K562 (cell line): Measurements from ENCODE around the gene NSMF. TPM values are rescaled to one million over a fixed set of nuclear protein-coding genes. Genes with fewer than 3 reads are reported as not detected.
A peak's percentile ranks its signal among the peaks of the same experiment; 100 is the strongest.

Experiments
- ATAC-seq: fragments of 200-7000 bp; cut with Tn5 transposase; 3 replicates; pipeline ENCODE4 v1.9.1; 2020; ENCODE audit warnings: moderate library complexity
- BruUV-seq: library from RNA; stranded (reverse); fragments of 400-500 nt; replicated peaks from 2 replicates; lab custom pipeline; 2021; lab: Mats Ljungman, UMichigan
- CTCF ChIA-PET: fragments of 300-600 bp; formaldehyde crosslinking; extraction: SDS; loops from one replicate; lab custom pipeline; 2021; ENCODE audit warnings: low intra/inter-chr PET ratio; lab: Yijun Ruan, JAX
- POLR2A ChIA-PET: fragments of 300-600, 350-650 bp; sonication (Branson Sonifier 250); formaldehyde crosslinking; extraction: SDS; loops from one replicate; lab custom pipeline; 2021; ENCODE audit warnings: antibody characterized with exemption, inconsistent platforms; lab: Yijun Ruan, JAX
- DNase-seq, 4 experiments: peaks; one replicate each; pipeline versions ENCODE4 v3.0.0 to v3.0.0-alpha.2; 2011 to 2018; ENCODE audit warnings: low spot score in 3 of 4, mixed read lengths in 3 of 4; ENCODE audit errors: extremely low read depth in 1 of 4
- FAIRE-seq: peaks from 2 replicates; lab custom pipeline; 2011; peaks lifted over from hg19 to GRCh38; lab: Jason Lieb, UNC
- H2AFZ ChIP-seq: 2 replicates; pipeline ENCODE4 v1.6.0; 2011; ENCODE audit warnings: low read depth, low read length, control low read depth, inconsistent platforms
- H3K27ac ChIP-seq: fragments of 200-600 bp; 3 replicates; pipeline ENCODE4 v1.8.0; 2011; ENCODE audit warnings: low read depth, mild to moderate bottlenecking, control low read depth, inconsistent platforms, low read length, moderate library complexity, mixed read lengths; ENCODE audit errors: extremely low read depth
- H3K27me3 ChIP-seq, 2 experiments: fragments of 300-600 bp in 1 of 2; 2 replicates in 1 of 2; 3 replicates in 1 of 2; pipeline versions ENCODE4 v1.6.0 to v1.8.0; 2011; ENCODE audit warnings: inconsistent platforms in 2 of 2, low read length in 2 of 2, mild to moderate bottlenecking in 1 of 2, mixed read lengths in 1 of 2, moderate library complexity in 1 of 2; ENCODE audit not compliant: control insufficient read depth in 2 of 2, insufficient read depth in 2 of 2
- H3K36me3 ChIP-seq: fragments of 300-600 bp; 3 replicates; pipeline ENCODE4 v1.8.0; 2011; ENCODE audit warnings: mild to moderate bottlenecking, low read length, inconsistent platforms; ENCODE audit not compliant: control insufficient read depth, insufficient read depth
- H3K4me1 ChIP-seq, 2 experiments: fragments of 200-600 bp in 1 of 2; replicated peaks in 1 of 2; 2 replicates in 1 of 2; 3 replicates in 1 of 2; pipeline versions ENCODE4 v1.5.1 to v1.8.0; 2011; ENCODE audit warnings: inconsistent platforms in 2 of 2, low read length in 2 of 2, mild to moderate bottlenecking in 1 of 2, mixed read lengths in 1 of 2, moderate library complexity in 1 of 2; ENCODE audit not compliant: control insufficient read depth in 2 of 2, insufficient read depth in 2 of 2
- H3K4me2 ChIP-seq: 2 replicates; pipeline ENCODE4 v1.6.1; 2011; ENCODE audit warnings: low read length, control low read depth, inconsistent platforms, mixed read lengths; ENCODE audit not compliant: insufficient read depth
- H3K4me3 ChIP-seq: fragments of 200-600 bp; sonication (generic), shearing (Covaris generic); 2 replicates; pipeline ENCODE4 v1.5.1; 2016; ENCODE audit warnings: control low read depth, inconsistent platforms
- H3K79me2 ChIP-seq: fragments of 200-600 bp; 3 replicates; pipeline ENCODE4 v1.8.0; 2011; ENCODE audit warnings: low read length, inconsistent platforms; ENCODE audit not compliant: control insufficient read depth, insufficient read depth
- H3K9ac ChIP-seq, 2 experiments: 2 replicates each; pipeline versions ENCODE4 v1.6.0 to v1.6.1; 2011; ENCODE audit warnings: low read depth in 2 of 2, low read length in 2 of 2, control low read depth in 1 of 2, inconsistent platforms in 1 of 2, mild to moderate bottlenecking in 1 of 2, mixed read lengths in 1 of 2; ENCODE audit not compliant: insufficient read depth in 1 of 2
- H3K9me1 ChIP-seq: one replicate; pipeline ENCODE4 v1.6.0; 2011; ENCODE audit warnings: inconsistent platforms, mild to moderate bottlenecking, low read length, moderate library complexity; ENCODE audit not compliant: control insufficient read depth, insufficient read depth
- H3K9me3 ChIP-seq: replicated peaks from 2 replicates; pipeline ENCODE4 v1.5.1; 2011; ENCODE audit warnings: low read depth, low read length, inconsistent platforms; ENCODE audit not compliant: control insufficient read depth, insufficient read depth
- H4K20me1 ChIP-seq: replicated peaks from 2 replicates; pipeline ENCODE4 v1.6.1; 2011; ENCODE audit warnings: low read length, inconsistent platforms, mixed read lengths; ENCODE audit not compliant: control insufficient read depth, insufficient read depth
- ASH1L ChIP-seq: fragments of 450-650 bp; IDR thresholded peaks from 2 replicates; pipeline ENCODE4 v1.6.1; 2018; ENCODE audit warnings: borderline replicate concordance, mild to moderate bottlenecking, low read depth; ENCODE audit not compliant: partially characterized antibody
- CBFB ChIP-seq: sonication (generic); formaldehyde crosslinking; IDR thresholded peaks from 2 replicates; pipeline ENCODE4 v1.4.0; 2020; ENCODE audit warnings: mild to moderate bottlenecking, missing genetic modification reagents
- CBX1 ChIP-seq: sonication (generic); IDR thresholded peaks from 2 replicates; pipeline ENCODE4 v1.6.1; 2016; ENCODE audit warnings: antibody characterized with exemption, low read depth, mild to moderate bottlenecking
- EP400 ChIP-seq: fragments of 450-650 bp; IDR thresholded peaks from 2 replicates; pipeline ENCODE4 v1.6.1; 2017; ENCODE audit warnings: antibody characterized with exemption, mild to moderate bottlenecking, moderate library complexity
- NR4A1 ChIP-seq, 2 experiments: fragments of 250-450 bp in 1 of 2; fragments of 450-650 bp in 1 of 2; sonication (Bioruptor Pico) in 1 of 2; IDR thresholded peaks; 2 replicates each; pipeline versions ENCODE4 v1.4.0 to v1.6.1; 2016 to 2020; ENCODE audit warnings: mild to moderate bottlenecking in 2 of 2, missing compliant biosample characterization in 1 of 2, missing genetic modification characterization in 1 of 2, moderate library complexity in 1 of 2
- OTX1 ChIP-seq: fragments of 450-650 bp; formaldehyde crosslinking; IDR thresholded peaks from 2 replicates; pipeline ENCODE4 v1.4.0; 2022; ENCODE audit warnings: mild to moderate bottlenecking
- PHB ChIP-seq: fragments of 250-450 bp; sonication (Bioruptor Pico); IDR thresholded peaks from 2 replicates; pipeline ENCODE4 v1.5.0; 2021
- RBFOX2 ChIP-seq: fragments of 200-400 bp; formaldehyde crosslinking; IDR thresholded peaks from 2 replicates; pipeline ENCODE4 v1.6.1; 2017; ENCODE audit warnings: low read depth, mild to moderate bottlenecking, low read length, moderate library complexity
- ZBTB7A ChIP-seq: IDR thresholded peaks from 2 replicates; pipeline ENCODE4 v1.6.1; 2011; ENCODE audit warnings: low read depth, mild to moderate bottlenecking, low read length, moderate library complexity, borderline replicate concordance; ENCODE audit not compliant: control insufficient read depth
- ZC3H4 ChIP-seq: sonication (generic); formaldehyde crosslinking; IDR thresholded peaks from 2 replicates; pipeline ENCODE4 v1.9.0; 2021; ENCODE audit warnings: missing genetic modification reagents, borderline replicate concordance
- ZFP36 ChIP-seq: fragments of 150-350 bp; IDR thresholded peaks from 2 replicates; pipeline ENCODE4 v1.6.1; 2018; ENCODE audit warnings: low read length, low read depth; ENCODE audit not compliant: partially characterized antibody
- ZNF644 ChIP-seq: fragments of 200-800 bp; sonication (Bioruptor generic); IDR thresholded peaks from 2 replicates; pipeline ENCODE4 v1.6.1; 2016; ENCODE audit warnings: low read depth, missing genetic modification characterization, missing compliant biosample characterization
- WGBS: fragments of 100-300 bp; shearing (Covaris generic); methylation state at CpG from one replicate; pipeline ENCODE4 v1.1.6; 2016; ENCODE audit warnings: low coverage, mixed read lengths; ENCODE audit not compliant: insufficient coverage; ENCODE audit errors: missing lambda C conversion rate; 5-methylcytosine and 5-hydroxymethylcytosine counted together
- in situ Hi-C: fragments of 300-500 bp; cut with MboI; formaldehyde crosslinking; loops from 4 replicates; pipeline ENCODE4 v1.15.0; 2018; ENCODE audit warnings: inconsistent platforms, mixed read lengths
- intact Hi-C: fragments of 100-400 bp; cut with micrococcal nuclease; formaldehyde crosslinking; loops from 2 replicates; pipeline ENCODE4 v1.14.2; 2022
- polyA plus RNA-seq, 8 experiments: library from polyadenylated mRNA; depleted of rRNA in 4 of 8; stranded (reverse) in 5 of 8; unstranded in 3 of 8; fragments of >200 nt; fragmentation: Nextera tagmentation in 2 of 8; fragmentation: Illumina TruSeq in 1 of 8; extraction: Ambion mirVana in 2 of 8; extraction: Trizol in 1 of 8; gene quantifications; 2 replicates each; pipeline versions ENCODE4 v1.2.1 to v1.2.3, GENCODE V29; 2011 to 2014; ENCODE audit warnings: inconsistent platforms in 1 of 8, missing spikeins in 1 of 8
- total RNA-seq, 7 experiments: library from RNA; depleted of rRNA in 6 of 7; stranded (reverse); fragments of >200 nt in 6 of 7; fragmentation: Illumina TruSeq in 2 of 7; extraction: Trizol in 2 of 7; gene quantifications; 2 replicates each; pipeline versions ENCODE4 v1.2.1 to v1.2.3, GENCODE V29; 2011 to 2021; ENCODE audit warnings: low replicate concordance in 1 of 7
- TF ChIP-seq, protein P1 (sequence below): sonication (generic); formaldehyde crosslinking; IDR thresholded peaks from 2 replicates; pipeline ENCODE4 v1.9.0; 2022; ENCODE audit warnings: mild to moderate bottlenecking, missing genetic modification reagents
- TF ChIP-seq, protein P2 (sequence below): fragments of 450-650 bp; IDR thresholded peaks from 2 replicates; pipeline ENCODE4 v1.6.1; 2018; ENCODE audit not compliant: partially characterized antibody
- TF ChIP-seq, protein P3 (sequence below): fragments of 450-650 bp; IDR thresholded peaks from 2 replicates; pipeline ENCODE4 v1.6.1; 2017; ENCODE audit warnings: antibody characterized with exemption

The NSMF gene
- total and polyA plus RNA-seq, 9 of the 15 experiments (the other 6 are each of a cell fraction or from before 2014, with no cell fraction given): 0.20 to 82.7 (median 29.3) TPM

DNA sequence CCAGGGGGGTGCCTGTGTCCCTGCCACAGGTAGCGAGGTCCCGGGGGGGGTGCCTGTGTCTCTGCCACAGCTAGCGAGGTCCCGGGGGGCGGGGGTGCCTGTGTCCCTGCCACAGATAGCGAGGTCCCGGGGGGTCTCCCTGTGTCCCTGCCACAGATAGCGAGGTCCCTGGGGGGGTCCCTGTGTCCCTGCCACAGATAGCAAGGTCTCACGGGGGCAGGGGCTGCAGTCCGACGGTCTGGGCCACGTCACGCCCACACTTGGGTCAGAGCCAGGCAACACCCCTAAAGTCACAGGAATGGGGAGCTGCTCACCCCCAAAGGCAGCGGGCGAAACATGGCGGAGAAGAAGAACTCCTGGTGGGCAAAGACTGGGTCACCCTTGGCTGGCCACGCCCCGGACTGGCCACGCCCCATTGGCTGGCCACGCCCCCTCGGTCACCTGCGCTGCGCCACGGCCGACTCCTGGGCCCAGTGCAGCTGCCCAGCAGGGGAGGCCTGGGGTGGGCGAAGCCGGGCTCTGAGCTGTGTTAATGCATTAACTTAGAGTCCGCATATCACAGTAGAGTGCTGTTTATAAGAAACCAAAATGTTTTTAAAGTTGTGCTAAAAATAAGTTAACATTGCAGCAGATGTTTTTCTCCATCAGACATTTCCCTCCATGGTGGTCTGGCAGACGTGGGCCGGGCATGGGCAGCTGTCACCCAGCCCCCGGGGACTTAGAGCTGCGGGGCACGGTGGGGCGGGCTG lies 29.0 kb downstream of the NSMF start:
- 2% methylated on average over 30 of the region's 34 CpGs for WGBS
- FAIRE-seq: peak; percentile 68
- Histone ChIP-seq H2AFZ (peak overlapping the region; percentile 67), H3K4me1 (peaks cover 11 to 84% of the 10 kb centered on the region in 2 experiments), H3K4me2 (peak overlapping the region; percentile 81), H3K4me3 (peak overlapping the region; percentile 37), H3K27me3 (no peaks in the 10 kb centered on the region), H3K9me3 (no peaks in the 10 kb centered on the region), H3K9ac (peak overlapping the region; percentile 60 to 89; a peak in 3 of 4 replicates), H3K27ac (0 out of 3 replicates have a peak overlapping the region, but pooled peaks have one; percentile 18), H3K9me1 (no peaks in the 10 kb centered on the region), H3K79me2 (no peaks in the 10 kb centered on the region), H4K20me1 (no peaks in the 10 kb centered on the region), H3K36me3 (no peaks in the 10 kb centered on the region)
- CTCF ChIA-PET: no interaction called here
- ATAC-seq: peak; percentile 93
- intact Hi-C loops (loop anchor here (10.0 kb wide), 1 partner anchor 125 kb away; the partner anchor contains the start of gene NRARP), in situ Hi-C loops (no loop called here)
- no TSS peak for BruUV-seq
- peak; percentile 79 to 91 (median 87) for DNase-seq
- POLR2A ChIA-PET: interaction anchor here (0.6 kb wide), 1 partner anchor 25 kb away, joined by 3 read pairs; no protein-coding TSS in a partner anchor
- TF ChIP-seq ZNF644 (tag): no peak
- TF ChIP-seq ASH1L: no peak
- TF ChIP-seq CBFB (CRISPR knock-in tag): no peak
- peak; percentile 74 for TF ChIP-seq RBFOX2
- no peak for TF ChIP-seq NR4A1 (CRISPR knock-in tag; IDR thresholded peaks at IDR 0.05)
- TF ChIP-seq NR4A1 (tag; IDR thresholded peaks at IDR 0.05): no peak
- TF ChIP-seq ZFP36: no peak
- TF ChIP-seq ZBTB7A: 0 out of 2 replicates have a peak, but pooled peaks have one; percentile 25
- TF ChIP-seq, protein P1, sequence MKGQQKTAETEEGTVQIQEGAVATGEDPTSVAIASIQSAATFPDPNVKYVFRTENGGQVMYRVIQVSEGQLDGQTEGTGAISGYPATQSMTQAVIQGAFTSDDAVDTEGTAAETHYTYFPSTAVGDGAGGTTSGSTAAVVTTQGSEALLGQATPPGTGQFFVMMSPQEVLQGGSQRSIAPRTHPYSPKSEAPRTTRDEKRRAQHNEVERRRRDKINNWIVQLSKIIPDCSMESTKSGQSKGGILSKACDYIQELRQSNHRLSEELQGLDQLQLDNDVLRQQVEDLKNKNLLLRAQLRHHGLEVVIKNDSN (CRISPR knock-in tag): peak; percentile 69
- TF ChIP-seq PHB: no peak
- peak; percentile 4; the same call in 1 of the 2 replicates for TF ChIP-seq ZC3H4
- no peak for TF ChIP-seq OTX1 (CRISPR knock-in tag)
- 0 out of 2 replicates have a peak, but pooled peaks have one; percentile 40 for TF ChIP-seq CBX1
- TF ChIP-seq EP400: no peak
- TF ChIP-seq, protein P2, sequence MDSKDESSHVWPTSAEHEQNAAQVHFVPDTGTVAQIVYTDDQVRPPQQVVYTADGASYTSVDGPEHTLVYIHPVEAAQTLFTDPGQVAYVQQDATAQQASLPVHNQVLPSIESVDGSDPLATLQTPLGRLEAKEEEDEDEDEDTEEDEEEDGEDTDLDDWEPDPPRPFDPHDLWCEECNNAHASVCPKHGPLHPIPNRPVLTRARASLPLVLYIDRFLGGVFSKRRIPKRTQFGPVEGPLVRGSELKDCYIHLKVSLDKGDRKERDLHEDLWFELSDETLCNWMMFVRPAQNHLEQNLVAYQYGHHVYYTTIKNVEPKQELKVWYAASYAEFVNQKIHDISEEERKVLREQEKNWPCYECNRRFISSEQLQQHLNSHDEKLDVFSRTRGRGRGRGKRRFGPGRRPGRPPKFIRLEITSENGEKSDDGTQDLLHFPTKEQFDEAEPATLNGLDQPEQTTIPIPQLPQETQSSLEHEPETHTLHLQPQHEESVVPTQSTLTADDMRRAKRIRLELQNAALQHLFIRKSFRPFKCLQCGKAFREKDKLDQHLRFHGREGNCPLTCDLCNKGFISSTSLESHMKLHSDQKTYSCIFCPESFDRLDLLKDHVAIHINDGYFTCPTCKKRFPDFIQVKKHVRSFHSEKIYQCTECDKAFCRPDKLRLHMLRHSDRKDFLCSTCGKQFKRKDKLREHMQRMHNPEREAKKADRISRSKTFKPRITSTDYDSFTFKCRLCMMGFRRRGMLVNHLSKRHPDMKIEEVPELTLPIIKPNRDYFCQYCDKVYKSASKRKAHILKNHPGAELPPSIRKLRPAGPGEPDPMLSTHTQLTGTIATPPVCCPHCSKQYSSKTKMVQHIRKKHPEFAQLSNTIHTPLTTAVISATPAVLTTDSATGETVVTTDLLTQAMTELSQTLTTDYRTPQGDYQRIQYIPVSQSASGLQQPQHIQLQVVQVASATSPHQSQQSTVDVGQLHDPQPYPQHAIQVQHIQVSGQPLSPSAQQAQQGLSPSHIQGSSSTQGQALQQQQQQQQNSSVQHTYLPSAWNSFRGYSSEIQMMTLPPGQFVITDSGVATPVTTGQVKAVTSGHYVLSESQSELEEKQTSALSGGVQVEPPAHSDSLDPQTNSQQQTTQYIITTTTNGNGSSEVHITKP: no peak
- TF ChIP-seq, protein P3, sequence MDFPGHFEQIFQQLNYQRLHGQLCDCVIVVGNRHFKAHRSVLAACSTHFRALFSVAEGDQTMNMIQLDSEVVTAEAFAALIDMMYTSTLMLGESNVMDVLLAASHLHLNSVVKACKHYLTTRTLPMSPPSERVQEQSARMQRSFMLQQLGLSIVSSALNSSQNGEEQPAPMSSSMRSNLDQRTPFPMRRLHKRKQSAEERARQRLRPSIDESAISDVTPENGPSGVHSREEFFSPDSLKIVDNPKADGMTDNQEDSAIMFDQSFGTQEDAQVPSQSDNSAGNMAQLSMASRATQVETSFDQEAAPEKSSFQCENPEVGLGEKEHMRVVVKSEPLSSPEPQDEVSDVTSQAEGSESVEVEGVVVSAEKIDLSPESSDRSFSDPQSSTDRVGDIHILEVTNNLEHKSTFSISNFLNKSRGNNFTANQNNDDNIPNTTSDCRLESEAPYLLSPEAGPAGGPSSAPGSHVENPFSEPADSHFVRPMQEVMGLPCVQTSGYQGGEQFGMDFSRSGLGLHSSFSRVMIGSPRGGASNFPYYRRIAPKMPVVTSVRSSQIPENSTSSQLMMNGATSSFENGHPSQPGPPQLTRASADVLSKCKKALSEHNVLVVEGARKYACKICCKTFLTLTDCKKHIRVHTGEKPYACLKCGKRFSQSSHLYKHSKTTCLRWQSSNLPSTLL: no peak
